ENCODE measurements around the gene ADCY4.
A peak's percentile ranks its signal among the peaks of the same experiment; 100 is the strongest.
"Not testable (repeated sequence)": the region's sequence is repeated elsewhere in the genome, so short reads cannot be mapped to it uniquely, and the experiment has no call there.

Gene ADCY4

DNA sequence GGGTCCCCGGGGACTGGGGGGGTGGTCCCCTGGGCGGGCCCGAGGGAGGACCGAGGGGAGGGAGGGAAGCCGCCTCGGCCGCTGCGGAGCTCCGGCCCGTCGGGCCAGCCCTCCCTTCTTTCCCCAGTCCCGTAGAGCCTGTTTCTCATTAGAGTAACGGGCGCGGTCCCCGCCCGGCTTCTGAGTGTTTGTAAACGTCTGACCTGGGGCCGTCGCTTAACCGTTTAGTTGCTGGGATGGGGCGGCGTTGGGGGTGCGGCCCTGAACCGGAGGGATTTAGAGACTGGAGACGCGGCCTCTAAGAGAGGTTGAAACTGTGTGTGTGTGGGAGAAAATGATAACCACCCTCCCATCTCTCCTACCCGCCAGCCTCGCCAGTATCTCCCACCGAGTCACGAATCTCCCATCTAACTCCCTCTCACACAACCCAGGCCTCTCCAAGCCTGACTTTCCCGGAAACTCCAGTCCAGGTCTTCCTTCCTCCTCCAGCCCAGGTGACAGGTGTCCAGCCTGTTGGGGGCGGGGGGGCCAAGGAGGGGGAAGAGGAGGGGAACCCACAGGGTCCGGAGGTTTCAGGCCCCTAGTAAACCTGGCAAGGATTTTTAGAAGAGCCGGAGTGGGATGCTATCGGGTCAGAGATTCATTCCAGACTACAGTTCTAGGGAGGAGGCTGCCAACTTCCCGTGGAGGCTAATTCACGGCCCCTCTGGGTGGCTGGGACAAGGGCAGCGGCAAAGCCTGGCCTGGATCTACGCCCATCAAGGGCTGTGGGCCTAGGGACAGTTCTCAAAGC lies 32.0 kb upstream of the ADCY4 start:
- DNase-seq (ENCODE audit: low spot score), result peak; percentile 94

DNA sequence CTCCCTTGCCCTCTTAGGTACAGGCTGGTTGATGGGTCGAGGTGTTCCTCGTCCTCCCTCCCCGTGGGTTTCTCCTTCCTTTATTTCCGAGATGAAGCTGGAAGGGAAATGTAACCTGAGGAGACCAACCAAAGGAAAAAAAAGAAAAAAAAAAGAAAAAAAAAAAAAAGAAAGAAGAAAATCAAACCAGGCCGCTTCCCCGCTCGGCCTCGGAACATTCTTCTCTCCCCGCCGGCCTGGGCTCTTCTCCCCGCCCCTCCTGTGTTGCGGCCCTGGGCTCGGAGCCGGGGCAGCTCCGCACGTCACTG lies 31.5 kb upstream of the ADCY4 start:
- DNase-seq (ENCODE audit: low spot score), result no peak

DNA sequence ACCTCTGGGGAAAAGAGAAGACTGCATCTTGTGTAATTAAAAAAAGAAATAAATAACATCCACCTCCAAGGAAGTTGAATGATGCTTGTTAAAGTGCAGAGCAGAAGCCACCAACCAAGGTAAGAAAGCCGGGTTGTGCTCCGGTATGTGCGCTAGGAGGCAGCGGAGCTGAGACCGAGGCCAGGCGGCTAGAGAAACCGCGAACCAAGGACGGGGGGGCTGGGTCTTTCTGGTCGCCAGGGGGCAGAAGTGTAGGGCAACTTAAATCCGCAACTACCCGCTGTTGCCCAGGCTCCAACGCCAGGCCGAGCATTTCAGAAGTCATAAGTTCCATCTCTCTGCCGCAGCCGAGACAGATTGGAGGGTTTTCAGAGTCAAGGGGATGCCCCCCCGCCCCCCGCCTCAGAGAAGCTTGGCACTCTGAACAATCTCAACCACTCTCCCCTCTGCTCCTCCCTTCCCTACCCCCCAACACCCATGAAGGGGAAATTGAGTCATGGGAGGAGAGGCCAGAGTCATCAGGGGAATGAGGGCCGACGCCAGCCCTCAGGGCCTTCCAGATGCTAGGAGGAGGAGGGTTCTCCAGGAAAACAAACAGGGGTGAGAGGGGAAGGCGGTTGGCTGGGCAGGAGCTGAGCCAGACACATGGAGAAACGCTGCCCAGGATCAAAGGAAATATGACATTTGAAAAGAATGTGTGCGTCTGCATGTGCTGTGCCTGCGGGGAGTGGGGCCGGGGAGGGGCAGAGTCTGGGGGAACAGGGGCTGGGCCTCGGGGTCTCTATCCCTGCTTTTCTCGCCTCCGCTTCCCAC lies 30.9 kb upstream of the ADCY4 start:
- peak; percentile 87 for DNase-seq (ENCODE audit: low spot score)

DNA sequence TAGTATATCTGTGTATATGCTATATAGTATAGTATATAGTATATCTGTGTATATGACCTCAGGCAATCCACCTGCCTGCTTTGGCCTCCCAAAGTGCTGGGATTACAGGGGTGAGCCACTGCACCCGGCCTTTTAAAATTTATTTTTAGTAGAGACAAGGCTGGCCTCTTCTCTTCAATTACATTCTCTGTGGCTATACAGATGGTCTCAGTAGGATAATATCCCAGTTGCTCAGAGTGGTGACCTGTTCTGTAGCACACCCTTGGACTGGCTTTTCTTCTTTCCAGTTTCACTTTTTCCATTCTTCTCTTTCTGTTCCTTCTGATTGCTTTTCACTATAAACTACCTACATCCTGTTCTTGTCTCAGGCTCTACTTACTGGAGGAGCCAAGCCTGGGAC lies 30.0 kb upstream of the ADCY4 start:
- DNase-seq (ENCODE audit: low spot score), result no peak

DNA sequence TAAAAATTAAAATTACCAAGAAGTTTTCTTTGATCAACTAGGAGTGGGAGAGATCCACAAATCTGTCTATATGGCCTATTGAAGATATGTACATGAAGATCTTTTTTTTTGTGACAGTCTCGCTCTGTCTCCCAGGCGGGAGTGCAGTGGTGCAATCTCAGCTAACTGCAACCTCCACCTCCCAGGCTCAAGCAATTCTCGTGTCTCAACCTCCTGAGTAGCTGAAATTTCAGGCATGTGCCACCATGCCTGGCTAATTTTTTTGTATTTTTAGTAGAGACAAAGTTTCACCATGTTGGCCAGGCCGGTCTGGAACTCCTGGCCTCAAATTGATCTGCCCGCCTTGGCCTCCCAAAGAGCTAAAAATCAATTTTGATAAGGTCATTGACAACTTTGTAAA lies 28.5 kb upstream of the ADCY4 start:
- DNase-seq (ENCODE audit: low spot score), result no peak

DNA sequence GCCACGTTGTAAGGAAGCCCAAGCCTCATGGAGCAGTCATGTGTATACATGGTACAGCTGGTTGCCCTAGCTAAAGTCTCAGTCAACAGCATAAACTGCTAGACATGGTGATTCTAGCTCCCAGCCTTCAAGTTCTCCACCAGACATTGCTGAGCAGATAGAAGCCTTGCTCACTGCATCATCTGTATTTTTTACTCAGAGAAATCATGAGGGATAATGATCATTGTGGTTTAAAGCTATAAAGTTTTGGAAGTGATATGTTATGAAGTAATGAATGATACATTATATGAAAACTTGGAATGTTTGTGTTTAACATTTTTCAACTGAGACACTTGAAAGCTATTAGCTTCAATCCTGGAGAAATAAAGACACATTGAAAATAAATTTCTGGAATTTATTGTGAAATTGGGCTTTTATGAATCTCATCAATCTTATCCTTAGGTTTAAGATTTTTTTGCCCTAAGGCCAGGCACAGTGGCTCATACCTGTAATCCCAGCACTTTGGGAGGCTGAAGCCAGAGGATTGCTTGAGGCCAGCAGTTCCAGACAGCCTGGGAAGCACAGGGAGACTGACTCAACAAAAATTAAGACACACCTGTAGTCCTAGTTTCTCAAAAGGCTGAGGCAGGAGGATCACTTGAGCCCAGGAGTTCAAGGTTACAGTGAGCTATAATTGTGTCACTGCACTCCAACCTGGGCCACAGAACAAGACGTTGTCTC lies 27.5 kb upstream of the ADCY4 start:
- DNase-seq (ENCODE audit: low spot score), result no peak

DNA sequence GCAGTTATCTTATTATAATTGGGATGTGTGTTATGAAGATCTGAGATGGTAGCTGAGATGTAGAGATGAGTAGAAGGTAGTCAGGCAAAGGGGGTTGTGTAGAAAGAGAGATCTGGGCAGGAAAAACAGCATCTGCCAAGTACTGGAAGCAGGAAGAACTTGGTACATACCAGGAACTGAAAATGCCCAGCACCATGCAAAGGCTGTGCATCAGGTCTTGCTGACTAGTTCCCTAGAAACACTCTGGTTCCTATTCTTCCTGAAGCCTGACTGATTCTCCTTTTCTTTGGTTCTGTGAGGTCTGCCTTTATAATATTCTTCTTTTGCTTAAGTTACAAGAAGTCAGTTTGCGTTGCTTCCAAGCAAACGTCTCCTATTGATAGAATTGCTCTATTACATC lies 26.5 kb upstream of the ADCY4 start:
- DNase-seq (ENCODE audit: low spot score), result no peak

DNA sequence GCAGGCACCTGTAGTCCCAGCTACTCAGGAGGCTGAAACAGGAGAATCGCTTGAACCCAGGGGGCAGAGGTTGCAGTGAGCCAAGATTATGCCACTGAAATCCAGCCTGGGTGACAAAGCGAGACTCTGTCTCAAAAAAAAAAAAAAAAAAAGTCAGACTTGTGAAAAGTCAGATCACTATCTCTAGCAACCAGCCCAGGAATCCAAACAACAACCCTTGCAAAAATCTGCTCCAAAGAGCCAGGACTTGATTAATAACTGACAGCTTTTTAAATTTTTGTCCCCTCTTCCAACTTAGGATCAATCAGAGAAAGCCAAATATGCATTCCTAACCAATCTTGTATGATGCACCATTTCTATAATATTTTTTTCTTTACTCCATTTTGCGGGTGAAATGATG lies 25.4 kb upstream of the ADCY4 start:
- DNase-seq (ENCODE audit: low spot score), result no peak

DNA sequence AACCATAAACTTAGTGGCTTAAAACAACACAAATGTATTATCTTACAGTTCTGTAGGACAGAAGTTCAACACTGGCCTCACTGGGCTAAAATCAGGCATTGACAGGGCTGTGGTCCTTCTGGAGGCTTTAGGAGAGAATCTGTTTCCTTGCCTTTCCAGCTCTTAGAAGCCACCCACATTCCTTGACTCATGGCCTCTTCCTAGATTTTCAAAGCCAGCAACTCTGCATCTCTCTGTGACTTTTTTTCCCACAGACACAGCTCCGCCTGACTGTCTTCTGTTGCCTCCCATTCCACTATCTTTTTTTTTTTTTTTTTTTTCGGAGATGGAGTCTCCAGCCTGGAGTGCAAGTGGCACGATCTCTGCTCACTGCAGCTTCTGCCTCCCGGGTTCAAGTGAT lies 21.3 kb upstream of the ADCY4 start:
- no peak for DNase-seq (ENCODE audit: low spot score)

DNA sequence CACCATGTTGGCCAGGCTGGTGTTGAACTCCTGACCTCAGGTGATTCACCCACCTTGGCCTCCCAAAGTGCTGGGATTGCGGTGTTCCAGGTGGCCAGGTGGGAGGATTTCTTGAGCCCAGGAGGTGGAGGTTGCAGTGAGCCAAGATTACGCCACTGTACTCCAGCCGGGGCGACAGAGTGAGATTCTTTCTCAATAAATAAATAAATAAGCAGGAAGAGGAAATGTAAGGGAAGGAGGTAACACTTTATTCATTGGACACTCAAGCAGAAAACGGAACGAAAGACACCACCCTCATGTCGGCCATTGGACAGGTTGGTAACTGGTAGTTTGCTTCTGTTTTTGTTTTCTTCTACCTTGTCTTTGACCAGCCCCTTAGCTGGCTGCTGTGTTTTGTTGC lies 20.1 kb upstream of the ADCY4 start:
- no peak for DNase-seq (ENCODE audit: low spot score)

DNA sequence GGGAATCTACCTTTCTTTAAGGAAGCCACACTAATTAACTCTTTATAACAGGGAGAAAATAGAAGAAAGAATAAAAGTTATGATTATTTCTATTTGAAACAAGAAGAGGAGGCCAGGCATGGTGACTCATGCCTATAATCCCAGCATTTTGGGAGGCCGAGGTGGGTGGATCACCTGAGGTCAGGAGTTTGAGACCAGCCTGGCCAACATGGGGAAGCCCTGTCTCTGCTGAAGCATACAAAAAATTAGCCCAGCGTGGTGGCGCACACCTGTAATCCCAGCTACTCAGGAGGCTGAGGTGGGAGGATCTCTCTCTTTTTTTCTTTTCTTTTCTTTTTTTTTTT lies 19.6 kb upstream of the ADCY4 start:
- DNase-seq (ENCODE audit: low spot score), result not testable (repeated sequence)

DNA sequence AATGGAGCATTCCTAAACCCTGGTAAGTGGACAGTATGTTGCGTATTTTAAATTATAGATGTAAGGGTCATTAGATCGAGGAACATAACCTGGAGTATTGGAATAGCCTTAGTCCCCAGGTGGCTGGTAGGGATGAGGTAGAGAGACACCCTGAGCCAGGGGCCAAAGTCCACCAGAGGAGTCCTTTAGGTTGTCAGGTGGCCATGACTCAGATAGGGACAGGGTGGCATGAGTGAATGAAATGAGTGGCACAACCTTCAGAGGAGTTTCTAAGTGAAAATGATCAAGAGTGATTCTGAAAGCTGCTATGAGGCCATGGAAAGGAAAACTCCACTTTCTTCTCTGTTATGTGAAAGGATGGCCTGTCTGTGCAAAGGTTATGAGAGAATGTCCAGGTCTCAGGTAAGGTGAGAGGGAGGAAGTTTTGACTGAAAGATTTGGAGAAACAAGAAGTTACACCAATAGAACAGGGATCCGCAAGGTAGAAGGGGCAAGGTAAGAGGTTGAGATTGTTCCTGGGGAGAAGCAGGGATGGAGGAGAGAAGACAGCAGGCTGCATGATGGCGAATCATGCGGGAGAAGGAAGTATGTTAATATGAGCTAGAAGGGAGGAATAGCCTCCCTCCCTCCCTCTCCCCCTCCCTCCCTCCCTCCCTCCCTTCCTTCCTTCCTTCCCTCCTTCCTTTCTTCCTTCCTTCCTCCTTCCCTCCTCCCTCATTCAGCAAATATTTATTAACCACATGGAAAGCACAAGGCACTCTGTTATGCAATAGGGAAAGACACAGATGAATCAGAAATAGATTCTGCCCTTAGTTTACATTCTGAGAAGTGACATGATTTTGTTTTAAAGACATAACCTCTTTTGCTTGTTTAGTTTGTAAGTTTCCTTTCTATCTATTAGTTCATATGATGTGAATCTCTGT lies 18.9 kb upstream of the ADCY4 start:
- DNase-seq (ENCODE audit: low spot score), result no peak

DNA sequence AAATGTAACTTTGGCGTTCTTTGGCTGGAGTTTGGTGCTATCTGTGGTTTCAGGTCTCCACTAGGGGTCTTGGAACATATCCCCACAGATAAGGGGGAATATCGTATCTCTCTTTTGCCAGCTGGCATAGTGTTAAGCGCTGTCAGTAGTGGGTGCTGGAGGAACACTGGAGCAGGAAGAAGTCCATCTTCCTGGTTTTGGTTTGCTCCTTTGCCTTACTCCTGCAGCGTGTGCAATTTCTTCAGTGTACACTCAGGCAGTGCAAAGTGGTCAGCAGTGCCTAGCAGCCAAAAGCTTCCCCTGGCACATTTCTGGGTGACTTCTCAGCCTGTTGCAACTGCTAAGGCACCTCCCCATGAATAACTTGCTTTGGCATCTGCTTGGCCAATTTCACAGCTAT lies 16.6 kb upstream of the ADCY4 start:
- DNase-seq (ENCODE audit: low spot score), result no peak

DNA sequence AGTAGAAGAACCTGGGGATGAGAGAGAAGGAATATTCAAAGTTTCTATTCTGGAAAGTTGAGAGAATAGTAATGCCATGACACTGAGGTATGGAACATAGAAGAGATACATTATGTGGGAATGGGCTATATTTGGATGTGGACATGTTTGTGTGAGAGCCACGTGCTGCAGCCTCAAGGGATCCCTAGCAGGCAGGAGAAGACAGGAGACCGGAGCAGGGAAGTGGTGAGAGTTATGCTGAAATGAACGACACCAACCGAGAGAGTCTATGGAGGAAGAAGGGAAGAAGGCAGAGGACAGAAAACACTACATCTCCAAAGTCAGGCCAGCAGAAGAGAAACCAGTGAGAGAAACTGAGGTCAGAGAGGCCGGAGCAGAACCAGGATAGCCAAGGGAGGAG lies 14.9 kb upstream of the ADCY4 start:
- no peak for DNase-seq (ENCODE audit: low spot score)

DNA sequence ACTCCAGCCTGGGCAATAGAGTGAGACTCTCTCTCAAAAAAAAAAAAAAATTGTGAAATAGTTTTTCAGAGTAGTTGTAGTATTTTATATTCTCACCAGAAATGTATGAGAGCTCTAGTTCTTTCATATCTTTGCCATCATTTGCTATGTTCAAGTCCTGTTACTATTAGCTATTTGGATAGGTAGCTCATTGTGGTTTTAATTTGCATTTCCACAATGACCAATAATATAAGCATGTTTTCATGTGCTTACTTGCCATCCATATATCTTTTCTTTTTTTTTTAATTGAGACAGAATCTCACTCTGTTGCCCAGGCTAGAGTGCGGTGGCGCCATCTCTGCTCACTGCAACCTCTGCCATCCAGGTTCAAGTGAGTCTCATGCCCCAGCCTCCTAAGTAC lies 13.3 kb upstream of the ADCY4 start:
- DNase-seq (ENCODE audit: low spot score), result no peak

DNA sequence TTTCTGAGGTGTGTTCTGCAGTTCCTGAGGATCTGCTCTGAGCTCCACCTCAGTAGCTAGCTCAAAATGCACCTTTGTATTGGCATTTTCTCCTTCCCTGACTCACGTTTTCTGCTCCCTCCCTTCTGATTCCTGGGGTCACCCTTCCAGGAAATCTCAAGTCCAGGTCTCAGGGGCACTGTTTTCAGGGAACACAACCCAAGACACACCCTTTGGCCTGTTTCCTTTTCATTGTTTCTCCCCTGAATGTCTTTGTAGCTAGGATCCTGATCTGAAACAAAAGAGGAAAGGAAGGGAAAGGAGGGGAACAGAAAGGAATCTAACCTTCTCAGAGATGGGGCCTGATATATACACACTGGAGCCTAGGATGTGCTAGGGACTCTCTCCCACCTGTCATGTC lies 12.3 kb upstream of the ADCY4 start:
- no peak for DNase-seq (ENCODE audit: low spot score)

DNA sequence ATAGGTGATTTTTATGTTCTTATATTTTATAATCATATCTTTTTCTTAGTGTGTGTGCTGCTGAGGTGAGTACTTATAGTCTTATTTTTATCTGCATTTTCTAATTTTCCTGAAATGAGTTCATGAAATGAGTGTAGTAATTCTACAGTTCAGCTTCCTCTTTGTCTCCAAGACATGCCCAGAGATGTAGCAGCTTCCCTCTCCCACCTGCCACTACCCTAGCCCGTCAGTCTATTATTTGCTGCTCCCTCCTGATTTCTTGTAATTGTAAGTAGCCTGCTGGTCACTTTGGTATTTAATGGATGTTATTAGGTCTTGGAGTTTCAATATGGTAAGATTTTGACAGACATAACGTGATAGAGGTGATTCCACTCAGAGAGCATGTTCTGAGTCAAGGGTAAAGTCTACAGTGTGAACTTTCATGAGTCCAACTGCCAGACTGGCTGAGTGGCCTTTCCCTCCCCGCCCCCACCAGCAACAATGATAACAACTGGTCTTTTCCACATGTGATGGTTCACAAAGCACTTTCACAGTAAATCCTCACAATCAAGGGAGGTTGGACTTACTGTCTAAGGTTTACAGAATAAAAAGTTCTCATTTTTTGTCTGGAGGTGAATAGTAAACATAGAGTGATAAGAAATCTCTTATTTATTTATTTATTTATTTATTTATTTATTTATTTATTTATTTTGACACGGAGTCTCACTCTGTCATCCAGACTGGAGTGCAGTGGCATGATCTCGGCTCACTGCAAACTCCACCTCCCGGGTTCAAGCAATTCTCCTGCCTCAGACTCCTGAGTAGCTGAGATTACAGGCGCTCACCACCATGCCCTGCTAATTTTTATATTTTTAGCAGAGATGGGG lies 9.2 kb upstream of the ADCY4 start:
- no peak for DNase-seq (ENCODE audit: low spot score)

DNA sequence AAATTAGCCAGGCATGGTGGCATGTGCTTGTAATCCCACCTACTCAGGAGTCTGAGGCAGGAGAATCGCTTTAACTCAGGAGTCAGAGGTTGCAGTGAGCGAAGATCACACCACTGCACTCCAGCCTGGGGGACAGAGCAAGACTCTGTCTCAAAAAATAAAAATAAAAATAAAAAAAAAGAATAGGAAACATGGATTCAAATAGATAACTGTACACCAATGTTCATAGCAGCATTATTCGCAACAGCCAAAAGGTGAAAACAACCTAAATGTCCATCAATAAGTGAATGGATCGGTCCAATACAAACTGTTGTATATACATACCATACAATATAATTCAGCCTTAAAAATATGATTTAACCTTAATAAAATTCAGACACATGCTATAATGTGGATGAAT lies 8.0 kb upstream of the ADCY4 start:
- DNase-seq (ENCODE audit: low spot score), result no peak

DNA sequence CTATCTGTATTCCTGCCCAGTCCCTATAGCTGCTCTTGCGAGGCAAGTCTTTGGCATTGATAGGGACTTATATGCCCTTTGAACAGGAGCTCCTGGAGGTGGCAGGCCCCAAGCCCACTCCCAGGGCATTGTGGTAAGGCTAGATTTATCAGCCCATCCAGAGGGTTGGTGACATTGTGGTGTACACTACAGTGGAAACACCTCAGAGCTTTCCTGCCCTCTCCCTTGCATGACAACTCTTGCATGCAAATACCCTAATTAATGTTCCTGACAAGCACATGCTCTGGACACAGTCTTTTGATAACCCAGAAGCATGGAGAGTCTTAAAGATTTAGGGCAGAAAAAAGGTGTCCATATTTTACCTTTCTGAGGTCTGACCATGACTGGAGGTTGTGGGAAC lies 5.7 kb upstream of the ADCY4 start:
- DNase-seq (ENCODE audit: low spot score), result no peak

DNA sequence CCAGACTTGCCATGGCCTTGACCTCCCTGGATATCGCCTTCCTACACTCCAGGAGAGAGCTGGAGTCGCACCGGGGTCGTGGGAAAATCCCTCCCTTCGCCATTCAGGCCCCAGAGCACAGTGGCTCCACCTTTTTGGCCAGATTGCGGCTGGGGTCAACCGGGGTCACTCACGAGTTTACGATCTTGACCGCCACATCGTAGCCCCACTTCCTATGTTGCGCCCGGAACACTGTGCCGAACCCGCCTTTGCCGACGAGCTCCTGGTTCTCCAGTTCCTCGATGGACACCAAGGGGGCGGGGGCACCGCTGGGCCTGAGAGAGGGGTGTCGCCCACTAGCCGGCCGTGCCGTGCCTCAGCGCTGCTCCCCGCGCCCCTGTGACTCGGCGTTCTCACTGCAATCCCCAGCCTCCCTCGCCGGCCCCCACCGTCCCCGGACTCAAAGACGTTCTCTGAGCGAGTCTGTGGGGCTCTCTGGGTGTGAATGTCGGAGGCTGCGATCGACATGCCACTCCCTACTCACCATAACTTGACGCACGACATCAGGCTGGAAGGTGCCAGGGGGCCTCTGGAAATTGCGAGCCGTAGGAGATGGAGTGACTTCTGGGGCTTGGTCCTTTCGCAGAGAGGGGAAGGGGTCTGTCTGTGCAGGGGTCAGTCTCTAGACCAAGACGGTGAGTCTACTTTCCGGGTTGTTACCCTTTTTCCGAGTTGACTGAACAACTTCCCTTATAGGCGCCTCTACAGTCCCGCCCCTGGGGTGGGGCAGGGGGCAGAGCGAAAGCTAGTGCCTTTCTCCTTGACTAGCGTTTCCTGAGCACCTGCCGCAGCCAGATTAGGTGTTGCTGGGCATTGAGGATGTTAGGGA lies 4.6 kb upstream of the ADCY4 start, which contains the start of gene RIPK3:
Gene RIPK3 (minus strand): TSS at position 708 of the 868 bp plus-strand sequence. CDS start 165 bp downstream, at position 543.
- no peak for DNase-seq (ENCODE audit: low spot score)

Data from left forelimb (tissue), 1 donor.